ENCODE results near the gene IL34. TPM values are rescaled to one million over a fixed set of nuclear protein-coding genes. Genes with fewer than 3 reads are reported as not detected.

IL34 gene
- polyA plus RNA-seq, 1 experiment: 0.70 TPM

DNA sequence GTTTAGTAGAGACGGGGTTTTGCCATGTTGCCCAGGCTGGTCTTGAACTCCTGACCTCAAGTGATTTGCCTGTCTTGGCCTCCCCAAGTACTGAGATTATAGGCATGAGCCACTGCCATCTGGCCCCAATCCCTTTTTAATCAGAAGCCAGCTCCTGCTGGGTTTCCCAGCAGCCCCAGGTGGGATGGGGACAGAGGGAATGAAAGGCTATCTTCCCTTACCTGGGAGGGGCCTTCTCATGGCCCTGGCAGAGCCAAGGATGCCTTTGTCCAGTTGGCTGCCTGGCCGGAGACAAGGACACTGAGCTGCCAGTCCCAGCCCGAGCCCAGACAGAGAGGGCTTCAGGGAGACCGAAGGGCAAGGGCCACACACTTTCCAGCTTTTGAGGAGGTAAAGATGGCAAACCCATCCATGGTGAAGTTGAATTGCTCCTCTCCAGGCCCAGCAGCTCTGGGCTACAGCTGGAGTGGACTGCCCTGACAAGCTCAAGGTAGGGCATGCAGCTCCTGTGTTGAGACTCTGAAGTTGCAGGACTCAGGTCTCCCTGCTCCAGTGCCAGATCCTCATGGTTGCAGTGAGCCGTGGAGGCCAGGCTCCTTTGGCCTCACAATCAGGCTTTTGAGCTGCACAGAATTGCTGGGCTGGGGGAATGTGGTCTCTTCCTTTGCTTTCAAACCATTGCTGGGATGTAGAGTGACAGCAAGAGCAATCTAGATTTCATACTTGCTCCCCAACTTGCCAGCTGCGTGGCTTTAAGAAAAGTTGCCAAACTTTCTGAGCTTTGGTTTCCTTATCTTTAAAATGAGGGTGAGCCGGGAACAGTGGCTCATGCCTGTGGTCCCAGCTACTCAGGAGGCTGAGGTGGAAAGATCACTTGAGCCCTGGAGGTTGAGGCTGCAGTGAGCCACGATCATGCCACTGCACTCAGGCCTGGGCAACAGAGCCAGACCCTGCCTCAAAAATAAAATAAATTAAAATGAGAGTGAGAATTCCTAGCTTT, 44.5 kb upstream of the IL34 start:
- DNase-seq (ENCODE audit: low read depth): no peak
- POLR2A ChIA-PET: no interaction called here

DNA sequence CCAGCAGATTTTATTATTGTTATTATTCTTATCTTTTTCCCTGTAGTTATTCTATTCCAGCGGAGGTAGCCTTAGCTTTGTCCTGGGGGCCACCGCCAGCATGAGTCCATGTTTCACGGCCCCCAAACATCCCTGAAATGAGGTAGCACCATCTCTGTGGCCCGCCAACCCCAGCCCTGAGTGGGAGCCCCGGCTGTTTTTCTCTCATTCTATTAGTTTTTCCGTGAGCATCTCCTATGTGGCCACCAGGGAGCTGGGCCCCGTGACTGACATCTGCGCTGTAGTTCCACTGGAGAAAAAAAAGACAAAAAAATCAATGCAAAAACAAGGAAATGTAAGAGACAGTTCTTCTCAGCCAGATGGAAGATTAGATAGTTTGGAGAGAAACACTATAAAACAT, 43.5 kb upstream of the IL34 start:
- TF ChIP-seq, protein P1, sequence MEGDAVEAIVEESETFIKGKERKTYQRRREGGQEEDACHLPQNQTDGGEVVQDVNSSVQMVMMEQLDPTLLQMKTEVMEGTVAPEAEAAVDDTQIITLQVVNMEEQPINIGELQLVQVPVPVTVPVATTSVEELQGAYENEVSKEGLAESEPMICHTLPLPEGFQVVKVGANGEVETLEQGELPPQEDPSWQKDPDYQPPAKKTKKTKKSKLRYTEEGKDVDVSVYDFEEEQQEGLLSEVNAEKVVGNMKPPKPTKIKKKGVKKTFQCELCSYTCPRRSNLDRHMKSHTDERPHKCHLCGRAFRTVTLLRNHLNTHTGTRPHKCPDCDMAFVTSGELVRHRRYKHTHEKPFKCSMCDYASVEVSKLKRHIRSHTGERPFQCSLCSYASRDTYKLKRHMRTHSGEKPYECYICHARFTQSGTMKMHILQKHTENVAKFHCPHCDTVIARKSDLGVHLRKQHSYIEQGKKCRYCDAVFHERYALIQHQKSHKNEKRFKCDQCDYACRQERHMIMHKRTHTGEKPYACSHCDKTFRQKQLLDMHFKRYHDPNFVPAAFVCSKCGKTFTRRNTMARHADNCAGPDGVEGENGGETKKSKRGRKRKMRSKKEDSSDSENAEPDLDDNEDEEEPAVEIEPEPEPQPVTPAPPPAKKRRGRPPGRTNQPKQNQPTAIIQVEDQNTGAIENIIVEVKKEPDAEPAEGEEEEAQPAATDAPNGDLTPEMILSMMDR (IDR thresholded peaks at IDR 0.05; ENCODE audit: insufficient read depth, low read depth, low read length): no peak
- Histone ChIP-seq H3K27me3 (ENCODE audit: control insufficient read depth, insufficient read depth, low read length) (0 out of 2 replicates have a peak, but pooled peaks cover 2% of the 10 kb centered on the region), H3K36me3 (ENCODE audit: control insufficient read depth, insufficient read depth, low read length) (no peaks in the 10 kb centered on the region), H3K4me3 (ENCODE audit: low read depth, low read length) (no peak overlapping the region)
- ChIA-PET CTCF (interaction anchor here (1.4 kb wide), 1 partner anchor 12 kb away, joined by 3 read pairs; no protein-coding TSS in a partner anchor), POLR2A (no interaction called here)
- DNase-seq (ENCODE audit: low read depth): no peak

More for the DNA sequence above, 44.5 kb upstream of the IL34 start:
- CTCF ChIA-PET: interaction anchor here (1.4 kb wide), 1 partner anchor 13 kb away, joined by 3 read pairs; no protein-coding TSS in a partner anchor
- TF ChIP-seq, protein P1 (IDR thresholded peaks at IDR 0.05; ENCODE audit: insufficient read depth, low read depth, low read length): no peak
- H3K36me3 ChIP-seq (ENCODE audit: control insufficient read depth, insufficient read depth, low read length): no peaks in the 10 kb centered on the region
- no peak overlapping the region for H3K4me3 ChIP-seq (ENCODE audit: low read depth, low read length)
- 0 out of 2 replicates have a peak, but pooled peaks cover 2% of the 10 kb centered on the region for H3K27me3 ChIP-seq (ENCODE audit: control insufficient read depth, insufficient read depth, low read length)

DNA sequence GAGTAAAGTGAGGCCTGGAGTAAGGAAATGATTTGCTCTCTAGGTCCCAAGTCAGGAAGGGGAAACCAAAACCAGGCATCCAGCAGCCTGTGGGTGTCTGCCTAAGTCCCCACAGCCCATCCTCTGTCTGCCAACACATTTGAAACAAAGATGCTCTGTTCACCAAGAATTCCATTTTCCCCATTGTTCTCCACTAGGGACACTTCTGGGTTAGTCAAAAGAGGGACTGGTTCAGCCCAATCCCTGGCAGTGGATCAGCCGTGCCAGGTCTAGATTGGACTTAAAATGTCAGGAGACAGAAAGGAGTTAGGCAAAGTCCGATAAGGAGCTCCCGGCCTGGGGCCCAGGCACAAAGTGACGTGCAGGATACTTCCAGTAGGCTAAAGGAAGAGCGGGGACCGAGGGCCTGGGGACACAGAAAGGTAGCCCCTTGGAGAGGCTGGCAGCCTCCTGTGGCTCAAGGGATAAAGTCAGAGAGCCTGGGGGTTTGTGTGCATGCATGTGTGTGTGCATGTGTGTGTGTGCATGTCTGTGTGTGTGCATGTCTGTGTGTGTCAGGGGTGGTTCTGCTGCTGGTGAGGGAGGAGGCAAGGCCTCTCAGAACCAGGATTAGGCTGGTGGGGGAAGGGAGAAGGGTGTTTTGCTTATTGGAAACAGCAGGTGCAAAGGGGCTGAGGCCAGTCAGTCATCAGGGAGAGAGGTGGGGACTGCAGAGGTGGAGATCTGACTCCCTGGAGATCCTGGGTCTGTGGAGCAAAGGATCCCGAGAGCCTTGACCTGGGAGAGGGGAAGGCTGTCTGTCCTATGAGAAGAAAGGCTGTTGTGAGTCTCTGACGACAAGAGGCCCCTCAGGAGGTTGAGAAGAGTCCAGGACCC, 41.7 kb upstream of the IL34 start:
- CTCF ChIA-PET: interaction anchor here (1.6 kb wide), 1 partner anchor 11 kb away, joined by 4 read pairs; no protein-coding TSS in a partner anchor
- TF ChIP-seq, protein P1 (IDR thresholded peaks at IDR 0.05; ENCODE audit: insufficient read depth, low read depth, low read length): no peak

DNA sequence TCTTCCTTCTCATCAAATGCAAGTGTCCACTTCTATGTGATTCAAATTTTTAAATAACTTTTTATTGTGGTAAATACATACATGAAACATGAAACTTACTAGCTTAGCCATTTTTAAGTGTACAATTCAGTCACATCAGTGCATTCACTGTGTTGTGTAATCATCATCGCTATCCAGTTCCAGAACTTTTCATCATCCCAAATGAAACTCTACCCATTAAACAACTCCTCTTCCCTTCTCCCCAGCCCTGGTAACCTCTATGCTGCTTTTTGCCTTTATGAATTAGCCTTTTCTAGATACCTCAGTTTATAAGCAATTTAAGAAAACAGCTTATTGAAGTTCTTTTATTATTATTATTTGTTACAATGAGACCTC, 41.1 kb upstream of the IL34 start:
- DNase-seq (ENCODE audit: low read depth): no peak
- TF ChIP-seq, protein P1 (IDR thresholded peaks at IDR 0.05; ENCODE audit: insufficient read depth, low read depth, low read length): no peak
- no peak overlapping the region for H3K4me3 ChIP-seq (ENCODE audit: low read depth, low read length)
- POLR2A ChIA-PET: no interaction called here
- H3K36me3 ChIP-seq (ENCODE audit: control insufficient read depth, insufficient read depth, low read length): no peaks in the 10 kb centered on the region
- CTCF ChIA-PET: interaction anchor here (1.6 kb wide), 1 partner anchor 10 kb away, joined by 4 read pairs; no protein-coding TSS in a partner anchor
- H3K27me3 ChIP-seq (ENCODE audit: control insufficient read depth, insufficient read depth, low read length): peaks cover 3% of the 10 kb centered on the region; the same call in 1 of the 2 replicates

More for the DNA sequence above, 41.7 kb upstream of the IL34 start:
- Histone ChIP-seq H3K36me3 (ENCODE audit: control insufficient read depth, insufficient read depth, low read length) (no peaks in the 10 kb centered on the region), H3K4me3 (ENCODE audit: low read depth, low read length) (no peak overlapping the region), H3K27me3 (ENCODE audit: control insufficient read depth, insufficient read depth, low read length) (peaks cover 2% of the 10 kb centered on the region; the same call in 1 of the 2 replicates)
- no peak for DNase-seq (ENCODE audit: low read depth)
- POLR2A ChIA-PET: no interaction called here

All from BJ (cell line).